GM21390 (cell line): ENCODE measurements around the gene PDE1A.
"Not testable (repeated sequence)": the region's sequence is repeated elsewhere in the genome, so short reads cannot be mapped to it uniquely, and the experiment has no call there.

Experiments
- ATAC-seq: cut with Tn5 transposase; IDR thresholded peaks from one replicate; pipeline ENCODE4 v1.9.1; 2021; ENCODE audit not compliant: unreplicated experiment

The PDE1A gene

DNA sequence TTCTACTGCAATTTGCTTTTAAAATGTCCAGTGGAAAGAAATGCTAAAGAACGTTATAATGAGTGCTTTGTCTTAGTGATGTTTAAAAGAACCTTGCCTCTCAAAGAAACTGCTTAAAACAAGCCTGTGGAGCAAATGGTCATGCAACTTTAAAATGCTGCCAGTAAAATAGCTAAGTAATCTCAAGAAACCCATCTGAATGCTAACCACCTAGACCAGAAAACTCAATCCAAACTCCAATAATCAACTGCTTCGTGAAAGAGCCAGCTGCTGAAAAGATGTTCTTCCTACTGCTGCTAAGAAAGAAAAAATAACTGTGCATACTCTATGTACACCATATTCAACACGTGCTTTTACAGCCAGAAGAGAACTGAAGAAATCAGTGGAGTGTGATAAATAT lies 145.6 kb downstream of the PDE1A start:
- ATAC-seq: no peak

- ATAC-seq: no peak
These were observed 146.7 kb downstream of the PDE1A start for GRCh38 chr2:182280118-182280517.

DNA sequence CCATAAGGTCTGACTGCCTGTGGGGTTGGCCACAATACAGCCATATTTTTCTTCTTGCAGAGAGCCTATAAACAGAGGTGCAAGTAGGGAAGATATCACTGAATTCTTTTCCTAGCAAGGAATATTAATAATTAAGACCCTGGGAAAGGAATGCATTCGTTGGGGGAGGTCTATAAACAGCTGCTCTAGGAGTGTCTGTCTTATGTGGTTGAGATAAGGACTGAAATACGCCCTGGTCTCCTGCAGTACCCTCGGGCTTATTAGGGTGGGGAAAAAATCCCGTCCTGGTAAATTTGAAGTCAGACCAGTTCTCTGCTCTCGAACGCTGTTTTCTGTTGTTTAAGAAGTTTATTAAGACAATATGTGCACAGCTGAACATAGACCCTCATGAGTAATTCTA lies 150.2 kb downstream of the PDE1A start:
- not testable (repeated sequence) for ATAC-seq

- ATAC-seq: no peak
These were observed 158.9 kb downstream of the PDE1A start for GRCh38 chr2:182267971-182268370.

- ATAC-seq: no peak
These were observed 159.9 kb downstream of the PDE1A start for GRCh38 chr2:182266909-182267308.

DNA sequence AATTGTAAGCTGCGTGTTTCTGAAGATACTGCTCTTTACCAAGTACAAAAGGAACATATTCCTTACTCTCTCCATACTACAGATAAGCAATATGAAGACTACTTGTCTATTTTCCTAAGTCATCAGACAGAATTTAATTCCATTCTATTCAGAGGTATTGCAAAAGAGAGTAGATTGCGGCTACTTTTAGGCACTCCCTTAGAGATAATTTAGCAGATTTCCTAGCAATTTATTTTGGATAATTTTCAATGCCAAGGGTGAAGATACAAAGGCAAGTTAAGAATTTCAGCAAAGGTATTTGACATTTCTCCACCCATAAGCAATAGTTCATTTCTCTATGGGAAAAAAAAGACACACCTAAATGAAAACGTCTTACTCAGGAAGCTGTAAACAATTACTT lies 161.1 kb downstream of the PDE1A start:
- no peak for ATAC-seq

DNA sequence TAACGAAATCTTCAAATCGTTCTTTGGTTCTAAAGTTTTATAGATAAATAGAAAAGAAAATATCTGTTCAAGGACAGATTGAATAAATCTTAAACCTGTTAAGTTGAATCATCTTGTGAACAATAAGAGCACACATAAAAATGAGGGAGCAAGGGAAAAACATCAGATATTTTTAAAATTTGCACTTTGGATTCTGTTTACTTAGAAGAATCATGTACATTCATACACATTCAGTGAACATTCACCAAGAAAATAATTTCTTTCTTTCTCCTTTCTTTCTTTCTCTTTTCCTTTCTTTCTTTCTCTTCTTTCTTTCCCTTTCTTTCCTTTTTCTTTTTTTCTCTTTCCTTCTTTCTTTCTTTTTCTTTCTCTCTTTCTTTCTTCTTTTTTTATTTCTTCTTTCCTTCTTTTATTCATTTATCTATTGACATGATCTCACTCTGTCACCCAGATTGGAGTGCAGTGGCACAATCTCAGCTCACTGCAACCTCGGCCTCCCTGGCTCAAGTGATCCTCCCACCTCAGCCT lies 164.9 kb downstream of the PDE1A start:
- ATAC-seq: no peak

DNA sequence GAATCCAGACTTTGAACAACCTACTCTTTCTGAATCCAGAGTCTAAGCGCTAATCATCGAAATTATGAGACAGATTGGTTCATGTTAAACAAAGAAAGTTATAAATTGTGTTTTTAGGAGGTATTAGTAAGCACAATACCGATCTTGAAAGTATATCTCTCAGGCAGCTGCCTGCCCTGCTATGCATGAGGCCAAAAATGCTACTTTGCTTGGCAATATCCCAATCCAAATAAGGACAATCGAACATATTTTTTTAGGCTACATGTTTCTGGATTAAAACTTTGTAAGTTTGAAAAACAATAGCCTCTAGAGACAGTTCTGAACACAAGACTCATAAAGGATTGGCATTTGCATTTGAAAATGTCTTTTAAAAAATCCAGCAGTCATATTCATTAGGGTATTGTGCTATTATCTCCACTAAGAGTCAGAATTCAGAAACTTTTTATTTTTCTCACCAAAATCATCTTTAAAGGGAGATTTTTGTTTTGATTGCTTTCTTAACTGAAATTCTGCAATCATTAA lies 167.1 kb downstream of the PDE1A start:
- ATAC-seq: no peak

DNA sequence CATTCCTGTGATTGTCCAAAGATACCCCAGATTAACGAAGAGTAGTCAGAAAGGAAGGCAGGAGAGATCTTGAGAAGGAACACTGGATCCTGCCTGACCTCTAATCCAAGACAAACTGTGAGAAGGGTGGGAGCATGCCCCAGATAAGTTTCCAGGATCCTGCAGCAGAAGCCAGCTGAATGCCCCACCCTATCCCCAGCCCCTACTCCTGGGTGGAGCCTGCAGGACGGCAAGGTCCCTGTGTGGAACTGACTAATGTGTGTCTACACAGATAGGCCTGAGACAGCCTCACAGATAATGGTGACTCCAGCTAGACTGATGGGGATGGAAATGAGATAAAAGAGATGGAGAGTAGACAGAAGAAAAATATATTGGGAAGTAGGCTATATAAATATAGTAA lies 174.3 kb downstream of the PDE1A start:
- no peak for ATAC-seq

GRCh38 chr2:182248898-182249297 lies 177.9 kb downstream of the PDE1A start:
- ATAC-seq: no peak

- ATAC-seq: no peak
These were observed 178.5 kb downstream of the PDE1A start for GRCh38 chr2:182248362-182248761.

DNA sequence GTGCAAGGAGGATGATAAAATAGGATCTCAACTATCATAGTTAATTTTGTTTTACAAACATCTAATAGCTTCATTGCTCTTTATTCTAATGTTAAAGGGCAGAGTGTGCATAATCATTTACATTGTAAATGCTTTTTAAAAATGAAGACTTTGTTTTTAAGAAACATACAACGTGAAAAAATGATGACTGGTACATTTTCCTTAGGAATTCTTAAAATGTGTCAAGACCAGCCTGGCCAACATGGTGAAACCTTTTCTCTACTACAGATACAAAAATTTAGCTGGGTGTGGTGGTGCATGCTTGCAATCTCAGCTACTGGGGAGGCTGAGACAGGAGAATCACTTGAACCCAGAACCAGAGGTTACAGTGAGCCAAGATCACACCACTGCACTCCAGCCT lies 179.0 kb downstream of the PDE1A start:
- no peak for ATAC-seq

GRCh38 chr2:182245963-182246362 lies 180.9 kb downstream of the PDE1A start:
- ATAC-seq: no peak

DNA sequence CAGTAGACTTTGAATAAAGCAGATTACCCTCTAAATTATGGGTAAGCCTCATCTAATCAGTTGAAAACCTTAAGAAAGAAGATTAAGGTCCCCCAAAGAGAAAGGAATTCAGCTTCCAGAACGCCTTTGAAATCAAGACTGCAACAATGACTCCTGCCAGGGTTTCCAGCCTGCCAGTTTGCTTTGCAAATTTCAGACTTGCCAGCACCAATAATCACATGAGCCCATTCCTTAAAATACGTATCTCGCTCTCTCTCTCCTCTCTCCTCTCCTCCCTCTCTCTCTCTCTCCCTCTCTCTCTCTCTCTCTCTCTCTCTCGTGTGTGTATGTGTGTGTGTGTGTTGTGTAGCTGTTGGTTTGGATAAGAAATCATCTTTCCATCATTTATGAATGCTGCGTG lies 184.2 kb downstream of the PDE1A start:
- no peak for ATAC-seq

- no peak for ATAC-seq
These were observed 184.9 kb downstream of the PDE1A start for GRCh38 chr2:182241936-182242335.

- ATAC-seq: peak; percentile 100
These were observed 185.9 kb downstream of the PDE1A start for GRCh38 chr2:182240862-182241371.

DNA sequence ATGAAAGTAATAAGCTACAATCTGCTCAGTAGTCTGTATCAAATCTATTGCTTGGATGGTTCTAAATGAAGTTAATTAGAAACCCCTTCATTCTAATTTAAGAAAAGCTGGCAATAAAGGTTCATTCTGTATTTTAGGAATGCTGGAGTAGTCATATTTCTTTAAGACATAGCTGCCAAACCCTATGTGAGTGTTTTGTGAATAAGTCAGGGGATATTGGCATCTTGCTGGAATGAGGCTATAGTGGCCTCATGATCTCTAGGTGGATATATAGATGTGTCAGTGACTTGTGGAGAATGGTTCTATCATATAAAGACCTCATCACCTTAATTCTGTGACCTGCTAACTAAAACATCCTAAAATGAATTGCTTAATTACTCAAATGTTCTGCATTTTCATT lies 196.3 kb downstream of the PDE1A start:
- ATAC-seq: no peak

GRCh38 chr2:182229297-182229696 lies 197.5 kb downstream of the PDE1A start:
- no peak for ATAC-seq

DNA sequence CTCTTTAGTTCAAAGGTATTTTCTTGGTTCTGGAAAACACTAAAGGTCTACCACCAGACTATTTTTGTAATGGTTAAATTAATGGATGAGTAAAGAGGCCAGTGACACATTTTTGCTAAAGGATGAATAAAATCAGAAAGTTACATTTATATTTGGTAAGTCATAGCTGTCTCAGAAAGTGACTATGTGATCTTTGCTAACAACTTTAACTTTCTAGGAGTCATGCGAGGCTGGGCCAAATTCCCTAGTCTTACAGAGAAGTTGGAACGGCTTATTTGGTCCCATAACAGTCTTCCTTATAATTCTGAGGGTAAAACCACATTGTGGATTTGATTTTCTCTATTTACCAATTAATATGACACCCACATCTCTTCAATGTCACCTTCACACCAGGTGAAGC lies 198.1 kb downstream of the PDE1A start:
- ATAC-seq: no peak

- ATAC-seq: no peak
These were observed 198.8 kb downstream of the PDE1A start for GRCh38 chr2:182228073-182228473.

DNA sequence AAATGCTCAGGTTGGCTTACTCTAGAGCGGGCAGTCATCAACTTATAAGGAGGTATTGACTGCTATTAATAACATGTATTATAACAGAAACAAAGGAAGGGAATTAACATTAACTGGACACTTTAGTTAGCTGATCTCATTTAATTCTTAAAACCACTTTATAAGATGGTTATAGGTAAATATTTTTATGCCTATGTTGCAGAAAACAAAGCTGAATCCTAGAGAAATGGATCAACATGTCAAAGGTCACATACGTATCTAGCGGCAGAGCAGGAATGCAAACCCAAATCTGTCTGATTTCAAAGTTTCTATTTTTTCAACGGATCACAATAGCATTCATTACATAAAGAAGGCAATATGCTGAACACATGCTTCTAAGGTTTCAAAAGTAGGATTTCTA lies 200.0 kb downstream of the PDE1A start:
- no peak for ATAC-seq

GRCh38 chr2:182224669-182225068 lies 202.2 kb downstream of the PDE1A start:
- ATAC-seq: no peak

DNA sequence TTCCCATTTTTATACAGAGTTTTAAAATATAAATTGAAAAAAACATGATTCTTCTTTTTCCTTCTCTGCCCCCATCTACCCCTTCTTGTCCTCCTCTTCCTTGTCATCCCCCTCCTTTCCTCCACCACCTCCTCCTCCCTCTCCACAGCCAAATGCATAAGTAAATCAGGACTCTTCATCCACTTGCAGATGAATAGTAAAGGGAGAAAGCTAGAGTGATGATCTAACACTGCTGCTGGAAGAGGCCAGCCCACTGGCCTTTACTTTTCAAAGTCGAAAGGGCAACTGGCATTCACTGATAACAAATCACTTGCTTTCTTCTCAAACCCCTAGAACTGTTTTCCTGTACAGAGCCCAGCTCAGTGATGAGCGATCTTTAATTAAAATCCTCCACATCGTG lies 205.8 kb downstream of the PDE1A start:
- ATAC-seq: no peak
